ENCODE data around the gene NOL3.

NOL3 gene

DNA sequence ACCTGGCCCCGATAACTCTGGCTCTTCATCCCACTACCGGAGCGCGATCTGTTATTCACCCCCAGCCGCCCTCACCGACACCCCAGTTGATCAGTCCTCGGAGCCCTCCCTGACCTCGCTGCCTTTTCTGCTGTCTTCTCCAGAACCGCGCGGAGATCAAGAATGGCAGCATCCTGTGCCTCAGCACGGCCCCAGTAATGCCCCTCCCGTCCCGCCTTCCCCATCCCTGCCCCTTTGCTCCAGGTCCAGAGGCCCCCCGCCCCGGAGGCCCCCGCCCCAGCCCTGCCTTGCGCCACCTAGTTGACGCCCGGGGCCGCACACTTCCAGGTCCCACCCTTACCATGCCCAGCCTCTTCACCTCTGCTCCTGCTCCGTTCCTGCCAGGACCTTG, 29.5 kb downstream of the NOL3 start:
- no peaks in the 10 kb centered on the region for H3K27me3 ChIP-seq
- peaks cover 0 to 21% (median 4%) of the 10 kb centered on the region in 4 donors for H3K4me1 ChIP-seq
- H3K36me3 ChIP-seq: peaks cover 38 to 80% (median 57%) of the 10 kb centered on the region in 3 donors
- DNase-seq: no peak
- H3K9me3 ChIP-seq: no peaks in the 10 kb centered on the region
- no peak overlapping the region for H3K27ac ChIP-seq
- intact Hi-C loops (cut with DNase I; ENCODE audit: low total_unique reads): no loop called here
- TF ChIP-seq, protein P1, sequence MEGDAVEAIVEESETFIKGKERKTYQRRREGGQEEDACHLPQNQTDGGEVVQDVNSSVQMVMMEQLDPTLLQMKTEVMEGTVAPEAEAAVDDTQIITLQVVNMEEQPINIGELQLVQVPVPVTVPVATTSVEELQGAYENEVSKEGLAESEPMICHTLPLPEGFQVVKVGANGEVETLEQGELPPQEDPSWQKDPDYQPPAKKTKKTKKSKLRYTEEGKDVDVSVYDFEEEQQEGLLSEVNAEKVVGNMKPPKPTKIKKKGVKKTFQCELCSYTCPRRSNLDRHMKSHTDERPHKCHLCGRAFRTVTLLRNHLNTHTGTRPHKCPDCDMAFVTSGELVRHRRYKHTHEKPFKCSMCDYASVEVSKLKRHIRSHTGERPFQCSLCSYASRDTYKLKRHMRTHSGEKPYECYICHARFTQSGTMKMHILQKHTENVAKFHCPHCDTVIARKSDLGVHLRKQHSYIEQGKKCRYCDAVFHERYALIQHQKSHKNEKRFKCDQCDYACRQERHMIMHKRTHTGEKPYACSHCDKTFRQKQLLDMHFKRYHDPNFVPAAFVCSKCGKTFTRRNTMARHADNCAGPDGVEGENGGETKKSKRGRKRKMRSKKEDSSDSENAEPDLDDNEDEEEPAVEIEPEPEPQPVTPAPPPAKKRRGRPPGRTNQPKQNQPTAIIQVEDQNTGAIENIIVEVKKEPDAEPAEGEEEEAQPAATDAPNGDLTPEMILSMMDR (IDR thresholded peaks at IDR 0.05): no peak
- H3K4me3 ChIP-seq: no peak overlapping the region

DNA sequence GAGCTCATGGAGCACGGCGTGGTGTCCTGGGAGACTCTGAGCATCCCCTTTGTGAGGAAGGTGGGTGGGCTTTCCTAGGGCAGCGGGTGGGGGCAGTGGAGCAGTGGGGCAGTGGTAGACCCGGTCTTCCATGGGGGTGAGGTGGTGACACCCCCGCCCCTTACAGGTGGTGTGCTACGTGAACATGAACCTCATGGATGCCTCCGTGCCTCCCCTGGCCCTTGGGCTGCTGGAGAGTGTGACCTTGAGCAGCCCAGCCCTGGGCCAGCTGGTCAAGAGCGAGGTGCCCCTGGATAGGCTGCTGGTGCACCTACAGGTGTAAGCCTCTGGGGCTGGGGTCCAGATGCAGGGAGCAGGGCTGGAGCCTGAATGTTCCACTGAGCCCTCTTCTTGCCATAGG, 30.2 kb downstream of the NOL3 start:
- no peak overlapping the region for H3K27ac ChIP-seq
- no peak for DNase-seq
- TF ChIP-seq, protein P1 (IDR thresholded peaks at IDR 0.05): no peak
- intact Hi-C loops (cut with DNase I; ENCODE audit: low total_unique reads): no loop called here
- H3K27me3 ChIP-seq: no peaks in the 10 kb centered on the region
- H3K4me3 ChIP-seq: no peak overlapping the region
- peaks cover 33 to 75% (median 50%) of the 10 kb centered on the region in 3 donors for H3K36me3 ChIP-seq
- no peaks in the 10 kb centered on the region for H3K9me3 ChIP-seq
- H3K4me1 ChIP-seq: peaks cover 0 to 21% (median 4%) of the 10 kb centered on the region in 4 donors

DNA sequence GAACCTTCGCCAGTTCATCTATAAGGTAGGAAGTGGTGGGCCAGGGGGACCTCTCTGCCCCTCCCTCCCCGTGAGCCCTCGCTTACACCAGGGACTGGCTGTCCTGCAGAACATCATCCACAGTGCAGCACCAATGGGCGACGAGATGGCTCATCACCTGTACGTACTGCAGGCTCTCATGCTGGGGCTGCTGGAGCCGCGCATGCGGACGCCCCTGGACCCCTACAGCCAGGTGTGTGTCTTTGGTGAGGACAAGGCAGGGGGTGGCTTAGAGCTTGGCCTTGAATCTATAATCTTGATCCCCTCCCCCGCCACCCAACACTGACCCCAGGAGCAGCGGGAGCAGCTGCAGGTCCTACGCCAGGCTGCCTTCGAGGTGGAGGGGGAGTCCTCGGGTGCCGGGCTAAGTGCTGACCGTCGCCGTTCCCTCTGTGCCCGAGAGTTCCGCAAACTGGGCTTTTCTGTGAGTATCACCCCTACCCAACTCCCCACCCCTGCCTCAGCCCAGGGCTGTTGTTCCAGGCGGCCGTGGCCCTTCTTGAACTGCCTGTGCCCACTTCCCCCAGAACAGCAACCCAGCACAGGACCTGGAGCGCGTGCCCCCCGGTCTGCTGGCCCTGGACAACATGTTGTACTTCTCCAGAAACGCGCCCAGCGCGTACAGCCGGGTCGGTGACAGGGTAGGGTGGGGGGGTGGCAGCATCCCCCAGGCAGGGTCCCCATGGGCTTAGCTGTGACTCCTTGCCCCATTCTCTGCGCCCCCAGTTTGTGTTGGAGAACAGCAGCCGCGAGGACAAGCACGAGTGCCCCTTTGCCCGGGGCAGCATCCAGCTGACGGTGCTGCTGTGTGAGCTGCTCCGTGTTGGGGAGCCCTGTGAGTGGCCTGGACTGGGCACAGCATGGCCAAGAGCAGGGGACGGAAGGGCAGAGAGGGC, 31.3 kb downstream of the NOL3 start:
- no peak for DNase-seq
- TF ChIP-seq, protein P1 (IDR thresholded peaks at IDR 0.05): no peak
- H3K27me3 ChIP-seq: no peaks in the 10 kb centered on the region
- intact Hi-C loops (cut with DNase I; ENCODE audit: low total_unique reads): no loop called here
- no peaks in the 10 kb centered on the region for H3K9me3 ChIP-seq
- peaks cover 21 to 73% (median 38%) of the 10 kb centered on the region in 3 donors for H3K36me3 ChIP-seq
- no peak overlapping the region for H3K27ac ChIP-seq
- no peak overlapping the region for H3K4me3 ChIP-seq
- peaks cover 0 to 21% (median 4%) of the 10 kb centered on the region in 4 donors for H3K4me1 ChIP-seq

DNA sequence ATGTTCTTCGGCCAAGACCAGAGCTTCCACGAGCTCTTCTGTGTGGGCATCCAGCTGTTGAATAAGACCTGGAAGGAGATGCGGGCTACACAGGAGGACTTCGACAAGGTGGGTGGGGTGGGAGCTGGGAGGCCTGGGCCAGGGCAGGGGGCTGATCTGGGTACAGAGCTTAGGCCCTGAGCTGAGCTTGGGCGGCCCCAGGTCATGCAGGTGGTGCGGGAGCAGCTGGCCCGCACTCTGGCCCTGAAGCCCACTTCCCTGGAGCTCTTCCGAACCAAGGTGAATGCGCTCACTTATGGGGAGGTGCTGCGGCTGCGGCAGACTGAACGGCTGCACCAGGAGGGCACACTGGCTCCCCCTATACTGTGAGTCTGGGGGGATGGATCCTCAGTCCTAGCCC, 32.1 kb downstream of the NOL3 start:
- TF ChIP-seq, protein P1 (IDR thresholded peaks at IDR 0.05): no peak
- Histone ChIP-seq H3K27me3 (no peaks in the 10 kb centered on the region), H3K4me3 (no peak overlapping the region), H3K9me3 (no peaks in the 10 kb centered on the region), H3K27ac (no peak overlapping the region), H3K4me1 (peaks cover 0 to 21% (median 4%) of the 10 kb centered on the region in 4 donors), H3K36me3 (peaks cover 13 to 69% (median 31%) of the 10 kb centered on the region in 3 donors)
- intact Hi-C loops (cut with DNase I; ENCODE audit: low total_unique reads): no loop called here
- DNase-seq: no peak

DNA sequence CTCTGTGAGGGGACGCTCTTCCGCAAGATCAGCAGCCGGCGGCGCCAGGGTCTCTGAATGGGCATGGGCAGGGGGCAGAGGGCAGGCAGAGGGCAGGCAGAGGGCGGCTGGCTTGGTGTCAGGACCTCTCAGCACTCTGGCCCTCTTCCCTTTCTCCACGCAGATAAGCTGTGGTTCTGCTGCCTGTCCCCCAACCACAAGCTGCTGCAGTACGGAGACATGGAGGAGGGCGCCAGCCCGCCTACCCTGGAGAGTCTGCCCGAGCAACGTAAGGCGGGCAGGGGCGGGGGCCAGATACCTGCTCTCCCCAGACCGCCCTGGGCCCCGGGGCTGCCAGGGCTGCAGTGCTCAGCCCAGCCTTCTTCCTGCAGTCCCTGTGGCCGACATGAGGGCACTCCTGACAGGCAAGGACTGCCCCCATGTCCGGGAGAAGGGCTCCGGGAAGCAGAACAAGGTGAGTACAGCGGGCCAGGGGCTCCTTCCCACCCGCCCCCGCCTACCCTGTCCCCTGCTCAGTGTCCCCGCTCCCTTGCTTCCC, 32.7 kb downstream of the NOL3 start:
- Histone ChIP-seq H3K27ac (no peak overlapping the region), H3K9me3 (no peaks in the 10 kb centered on the region), H3K4me1 (peaks cover 0 to 19% (median 3%) of the 10 kb centered on the region in 4 donors), H3K27me3 (no peaks in the 10 kb centered on the region), H3K36me3 (peaks cover 7 to 69% (median 25%) of the 10 kb centered on the region in 3 donors), H3K4me3 (no peak overlapping the region)
- intact Hi-C loops (cut with DNase I; ENCODE audit: low total_unique reads): no loop called here
- TF ChIP-seq, protein P1 (IDR thresholded peaks at IDR 0.05): no peak
- no peak for DNase-seq

Data from tibial artery (tissue), 4 donors.